B cell (primary cell): ENCODE results near the gene LAMA3. TPM values are rescaled to one million over a fixed set of nuclear protein-coding genes. Genes with fewer than 3 reads are reported as not detected.

ENCODE experiments used
- ATAC-seq: fragments of 200-7000 bp; cut with Tn5 transposase; one replicate; pipeline ENCODE4 v1.10.0; 2021; ENCODE audit warnings: low read depth, mild to moderate bottlenecking, moderate number of reproducible peaks, moderate library complexity
- CTCF ChIA-PET: fragments of 350-600 bp; sonication (Branson Sonifier 250); formaldehyde crosslinking; loops from one replicate; lab custom pipeline; 2021; ENCODE audit warnings: antibody characterized with exemption, inconsistent platforms; lab: Charles Lee
- POLR2A ChIA-PET: fragments of 350-600 bp; sonication (Branson Sonifier 250); formaldehyde crosslinking; loops from one replicate; lab custom pipeline; 2021; ENCODE audit warnings: antibody characterized with exemption; lab: Charles Lee
- DNase-seq: peaks from one replicate; pipeline ENCODE4 v3.0.0; 2013
- H2AFZ ChIP-seq: 2 replicates; pipeline ENCODE4 v1.6.1; 2012; ENCODE audit warnings: mild to moderate bottlenecking, low read depth, low read length; ENCODE audit not compliant: insufficient read depth, poor library complexity, severe bottlenecking
- H3K27ac ChIP-seq, 2 donors: 1 replicate in 1 of 2; 2 replicates in 1 of 2; pipeline ENCODE4 v1.5.1; 2012 to 2013; ENCODE audit warnings: low read length in 2 of 2, mild to moderate bottlenecking in 2 of 2, moderate library complexity in 1 of 2
- H3K27me3 ChIP-seq, 4 experiments: fragments of 200-600 bp in 1 of 4; sonication (generic) in 1 of 4; replicated peaks in 1 of 4; 1 replicate in 2 of 4; 2 replicates in 2 of 4; pipeline versions ENCODE4 v1.6.1 to v1.7.0; 2013 to 2016; ENCODE audit warnings: low read length in 3 of 4, mild to moderate bottlenecking in 2 of 4, mixed read lengths in 1 of 4, moderate library complexity in 1 of 4; ENCODE audit not compliant: insufficient read depth in 4 of 4, control insufficient read depth in 3 of 4; ENCODE audit errors: control extremely low read depth in 1 of 4
- H3K36me3 ChIP-seq, 2 experiments: replicated peaks in 1 of 2; 1 replicate in 1 of 2; 2 replicates in 1 of 2; pipeline versions ENCODE4 v1.6.1 to v1.7.1; 2013; ENCODE audit warnings: low read length in 1 of 2; ENCODE audit not compliant: insufficient read depth in 2 of 2, control insufficient read depth in 1 of 2; ENCODE audit errors: control extremely low read depth in 1 of 2, extremely low read depth in 1 of 2
- H3K4me1 ChIP-seq, 2 donors: fragments of 200-600 bp in 1 of 2; sonication (generic) in 1 of 2; 1 replicate in 1 of 2; 2 replicates in 1 of 2; pipeline versions ENCODE4 v1.5.1 to v1.6.1; 2013 to 2017; ENCODE audit warnings: low read length in 2 of 2; ENCODE audit not compliant: control insufficient read depth in 2 of 2, insufficient read depth in 2 of 2
- H3K4me2 ChIP-seq: replicated peaks from 2 replicates; pipeline ENCODE3; 2012; ENCODE audit warnings: mild to moderate bottlenecking, low read depth, low read length; ENCODE audit not compliant: poor library complexity, severe bottlenecking
- H3K4me3 ChIP-seq, 5 experiments: fragments of 200-600 bp in 1 of 5; sonication (generic) in 1 of 5; 1 replicate in 3 of 5; 2 replicates in 2 of 5; pipeline versions ENCODE4 v1.5.1 to v1.7.0; 2011 to 2016; ENCODE audit warnings: low read length in 4 of 5, mild to moderate bottlenecking in 4 of 5, low read depth in 2 of 5, control low read depth in 1 of 5, moderate library complexity in 1 of 5; ENCODE audit not compliant: insufficient read depth in 1 of 5; ENCODE audit errors: control extremely low read depth in 1 of 5, extremely low read depth in 1 of 5
- H3K79me2 ChIP-seq: fragments of 200-600 bp; sonication (generic); one replicate; pipeline ENCODE4 v1.6.0; 2016; ENCODE audit warnings: low read length; ENCODE audit not compliant: control insufficient read depth, insufficient read depth
- H3K9ac ChIP-seq: fragments of 200-600 bp; sonication (generic); 2 replicates; pipeline ENCODE4 v1.6.1; 2017; ENCODE audit warnings: mild to moderate bottlenecking, low read length, moderate library complexity
- H3K9me3 ChIP-seq, 3 donors: one replicate each; pipeline versions ENCODE4 v1.6.1 to v1.7.1; 2013; ENCODE audit warnings: low read length in 2 of 3; ENCODE audit not compliant: control insufficient read depth in 2 of 3, insufficient read depth in 1 of 3; ENCODE audit errors: control extremely low read depth in 1 of 3
- H4K20me1 ChIP-seq: 2 replicates; pipeline ENCODE4 v1.6.0; 2012; ENCODE audit warnings: mild to moderate bottlenecking, low read length; ENCODE audit not compliant: insufficient read depth, control insufficient read depth, poor library complexity, severe bottlenecking
- H3K27ac Mint-ChIP-seq: one replicate; pipeline ENCODE4 v1.8.0; 2021; ENCODE audit warnings: mixed read lengths
- H3K27me3 Mint-ChIP-seq: one replicate; pipeline ENCODE4 v1.8.0; 2021; ENCODE audit warnings: mixed read lengths
- H3K4me1 Mint-ChIP-seq: one replicate; pipeline ENCODE4 v1.8.0; 2021; ENCODE audit warnings: mixed read lengths
- H3K4me3 Mint-ChIP-seq: one replicate; pipeline ENCODE4 v1.8.0; 2021; ENCODE audit warnings: mixed read lengths
- H3K9me3 Mint-ChIP-seq: one replicate; pipeline ENCODE4 v1.8.0; 2022; ENCODE audit warnings: mixed read lengths; ENCODE audit not compliant: insufficient read depth
- EZH2 ChIP-seq: IDR thresholded peaks from 2 replicates; pipeline ENCODE4 v1.6.1; 2012; ENCODE audit warnings: borderline replicate concordance, low read depth, mild to moderate bottlenecking, moderate library complexity, low read length; ENCODE audit not compliant: insufficient read depth, poor library complexity, severe bottlenecking
- WGBS: methylation state at CpG from one replicate; pipeline ENCODE4 v1.1.5; 2013; ENCODE audit warnings: missing lambda C conversion rate; ENCODE audit not compliant: insufficient coverage; 5-methylcytosine and 5-hydroxymethylcytosine counted together
- intact Hi-C: fragments of 100-400 bp; cut with micrococcal nuclease; formaldehyde crosslinking; loops from one replicate; pipeline ENCODE4 v1.10.0; 2022
- polyA plus RNA-seq: library from polyadenylated mRNA; depleted of rRNA; stranded (reverse); fragments of >200 nt; gene quantifications from 2 replicates; pipeline ENCODE4 v1.2.3, GENCODE V29; 2012
- total RNA-seq, 2 donors: library from RNA; stranded (reverse); fragments of 120-200 nt in 1 of 2; gene quantifications; 1 replicate in 1 of 2; 2 replicates in 1 of 2; pipeline versions ENCODE4 v1.2.3 to v1.2.4, GENCODE V29; 2013 to 2022
- TF ChIP-seq, protein P1 (sequence below): fragments of 200-600 bp; IDR thresholded peaks from one replicate; pipeline ENCODE4 v1.8.0; 2022; ENCODE audit warnings: antibody characterized with exemption, mild to moderate bottlenecking

Gene LAMA3
- total and polyA plus RNA-seq, 2 donors (not counting 1 experiment from before 2014, with no cell fraction given): 0.03 to 0.32 TPM

- H3K9me3 ChIP-seq: peaks cover 0 to 2% (median 0%) of the 10 kb centered on the region in 3 donors
- no peak overlapping the region for H3K4me3 Mint-ChIP-seq
- H3K27me3 ChIP-seq: peaks cover 0 to 14% (median 8%) of the 10 kb centered on the region in 4 experiments
- TF ChIP-seq, protein P1, sequence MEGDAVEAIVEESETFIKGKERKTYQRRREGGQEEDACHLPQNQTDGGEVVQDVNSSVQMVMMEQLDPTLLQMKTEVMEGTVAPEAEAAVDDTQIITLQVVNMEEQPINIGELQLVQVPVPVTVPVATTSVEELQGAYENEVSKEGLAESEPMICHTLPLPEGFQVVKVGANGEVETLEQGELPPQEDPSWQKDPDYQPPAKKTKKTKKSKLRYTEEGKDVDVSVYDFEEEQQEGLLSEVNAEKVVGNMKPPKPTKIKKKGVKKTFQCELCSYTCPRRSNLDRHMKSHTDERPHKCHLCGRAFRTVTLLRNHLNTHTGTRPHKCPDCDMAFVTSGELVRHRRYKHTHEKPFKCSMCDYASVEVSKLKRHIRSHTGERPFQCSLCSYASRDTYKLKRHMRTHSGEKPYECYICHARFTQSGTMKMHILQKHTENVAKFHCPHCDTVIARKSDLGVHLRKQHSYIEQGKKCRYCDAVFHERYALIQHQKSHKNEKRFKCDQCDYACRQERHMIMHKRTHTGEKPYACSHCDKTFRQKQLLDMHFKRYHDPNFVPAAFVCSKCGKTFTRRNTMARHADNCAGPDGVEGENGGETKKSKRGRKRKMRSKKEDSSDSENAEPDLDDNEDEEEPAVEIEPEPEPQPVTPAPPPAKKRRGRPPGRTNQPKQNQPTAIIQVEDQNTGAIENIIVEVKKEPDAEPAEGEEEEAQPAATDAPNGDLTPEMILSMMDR: no peak
- TF ChIP-seq EZH2: no peak
- H3K27ac Mint-ChIP-seq: no peak overlapping the region
- no peak overlapping the region for H3K27ac ChIP-seq
- H3K27me3 Mint-ChIP-seq: peaks cover 34% of the 10 kb centered on the region
- no peak for DNase-seq
- WGBS: 92% methylated on average over 4 of the region's 4 CpGs
- peaks cover 5% of the 10 kb centered on the region for H3K4me1 Mint-ChIP-seq
- H2AFZ ChIP-seq: no peak overlapping the region
- intact Hi-C loops: no loop called here
- no peaks in the 10 kb centered on the region for H3K9me3 Mint-ChIP-seq
- ChIA-PET POLR2A (no interaction called here), CTCF (no interaction called here)
- H3K4me3 ChIP-seq: no peak overlapping the region
- H3K4me2 ChIP-seq: no peak overlapping the region
- peaks cover 6 to 7% of the 10 kb centered on the region in 2 donors for H3K4me1 ChIP-seq
- no peaks in the 10 kb centered on the region for H3K79me2 ChIP-seq
- no peak for ATAC-seq
- no peaks in the 10 kb centered on the region for H4K20me1 ChIP-seq
- no peak overlapping the region for H3K9ac ChIP-seq
- no peaks in the 10 kb centered on the region for H3K36me3 ChIP-seq
Observed at GRCh38 chr18:23694637-23695430, 5.6 kb downstream of the LAMA3 start.

DNA sequence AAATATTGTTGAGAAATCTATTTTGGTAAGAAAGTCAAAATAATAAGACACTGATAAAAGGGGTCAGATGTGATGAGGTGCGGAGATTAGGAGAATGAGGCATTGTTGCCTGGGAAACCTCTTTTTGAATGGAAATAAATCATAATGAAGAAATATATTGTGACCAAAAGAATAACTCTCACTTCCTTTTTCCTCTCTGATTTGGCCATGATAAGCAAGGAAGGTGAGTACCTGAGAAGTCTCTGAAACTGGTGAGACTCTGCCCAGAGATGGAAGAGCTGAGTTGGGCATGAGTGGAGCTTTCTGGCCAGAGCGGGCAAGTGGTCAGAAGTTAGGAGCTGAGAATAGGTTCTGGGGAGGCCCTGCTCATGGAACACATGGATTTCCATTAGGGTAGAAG is 11.8 kb downstream of the LAMA3 start:
- no peak for DNase-seq
- Mint-ChIP-seq H3K9me3 (no peaks in the 10 kb centered on the region), H3K4me3 (no peak overlapping the region), H3K27me3 (peaks cover 32% of the 10 kb centered on the region), H3K4me1 (peaks cover 2% of the 10 kb centered on the region), H3K27ac (no peak overlapping the region)
- Histone ChIP-seq H3K36me3 (no peaks in the 10 kb centered on the region), H2AFZ (no peak overlapping the region), H3K4me1 (no peaks in the 10 kb centered on the region), H3K4me3 (no peak overlapping the region), H4K20me1 (no peaks in the 10 kb centered on the region), H3K9me3 (no peaks in the 10 kb centered on the region), H3K9ac (no peak overlapping the region), H3K27ac (no peak overlapping the region), H3K4me2 (no peak overlapping the region), H3K27me3 (peaks cover 0 to 6% (median 1%) of the 10 kb centered on the region in 4 experiments), H3K79me2 (no peaks in the 10 kb centered on the region)
- 90% methylated on average over 1 of the region's 2 CpGs for WGBS
- ChIA-PET POLR2A (no interaction called here), CTCF (no interaction called here)
- no peak for TF ChIP-seq EZH2
- TF ChIP-seq, protein P1: no peak
- intact Hi-C loops: no loop called here
- ATAC-seq: peak; percentile 17
